Measurements from ENCODE around the gene ZNF385D. TPM values are rescaled to one million over a fixed set of nuclear protein-coding genes. Genes with fewer than 3 reads are reported as not detected.

The ZNF385D gene
- total and polyA plus RNA-seq, 2 of the 13 experiments (the other 11 are each of a cell fraction or from before 2014, with no cell fraction given) = not detected

DNA sequence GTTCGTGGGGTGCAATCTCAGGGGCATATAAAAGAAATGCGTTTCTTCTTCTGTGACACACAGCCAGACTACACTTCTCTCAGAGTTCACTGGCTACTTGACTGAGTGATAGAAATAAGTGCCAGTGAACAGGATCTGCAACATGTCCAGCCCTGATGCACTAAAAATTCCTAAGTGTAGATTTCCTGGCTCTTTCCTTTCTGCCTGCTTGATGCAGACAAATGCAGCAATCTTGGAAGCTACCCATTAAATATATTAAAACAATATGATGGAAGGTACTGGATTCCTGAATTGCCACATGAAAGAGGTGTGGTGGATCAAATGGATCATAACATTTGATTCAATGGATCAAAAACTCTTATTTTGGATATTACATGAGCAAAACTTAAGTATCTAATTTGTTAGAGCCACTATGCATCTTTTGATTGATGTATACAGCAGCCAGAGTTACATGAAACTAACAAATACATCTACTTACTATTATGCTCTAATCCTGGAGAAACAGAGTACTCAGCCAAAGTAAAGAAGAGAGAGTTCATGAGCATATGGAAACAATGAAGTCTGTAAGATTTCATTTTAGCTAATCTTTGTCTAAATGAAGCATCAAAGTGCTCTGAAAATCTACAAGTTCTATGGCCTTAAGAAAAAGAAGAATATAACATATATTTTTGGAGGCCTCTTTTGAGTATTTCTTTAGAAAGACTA is 222.6 kb downstream of the ZNF385D start:
- peaks cover 6% of the 10 kb centered on the region; the same call in 1 of the 2 replicates for H3K9me3 ChIP-seq (ENCODE audit: low read length)

More for the DNA sequence above, 222.6 kb downstream of the ZNF385D start:
- no peak for FAIRE-seq
- no peak overlapping the region for H2AFZ ChIP-seq (ENCODE audit: low read length)
- H3K4me2 ChIP-seq (ENCODE audit: low read depth, low read length) = no peak overlapping the region
- in situ Hi-C loops (cut with HindIII; ENCODE audit: extremely low pct_ligation_motif_present, low pct_unique_long_range_greater_than_20kb) (no loop called here), intact Hi-C loops (cut with micrococcal nuclease; ENCODE audit: unreplicated experiment) (no loop called here)
- DNase-seq (ENCODE audit: low spot score) = no peak
- no peak overlapping the region for H3K4me3 ChIP-seq (replicated peaks in 1 of 3; ENCODE audit: insufficient read depth in 1 of 3, low read depth in 2 of 3, low read length in 3 of 3)
- ChIA-PET POLR2A (no interaction called here), CTCF (ENCODE audit: low intra/inter-chr PET ratio, low total read pairs) (no interaction called here)
- TF ChIP-seq CCAR2 (optimal IDR thresholded peaks at IDR 0.05; ENCODE audit: low read depth, low read length) = no peak
- TF ChIP-seq ZNF230 (CRISPR knock-in tag; IDR thresholded peaks at IDR 0.05) = no peak
- no peak for TF ChIP-seq ZSCAN31 (CRISPR knock-in tag; IDR thresholded peaks at IDR 0.05; ENCODE audit: low read depth)
- TF ChIP-seq ZNF34 (CRISPR knock-in tag; IDR thresholded peaks at IDR 0.05; ENCODE audit: borderline replicate concordance) = no peak
- TF ChIP-seq ZNF790 (CRISPR knock-in tag; IDR thresholded peaks at IDR 0.05; ENCODE audit: borderline replicate concordance) = no peak
- TF ChIP-seq, protein P1, sequence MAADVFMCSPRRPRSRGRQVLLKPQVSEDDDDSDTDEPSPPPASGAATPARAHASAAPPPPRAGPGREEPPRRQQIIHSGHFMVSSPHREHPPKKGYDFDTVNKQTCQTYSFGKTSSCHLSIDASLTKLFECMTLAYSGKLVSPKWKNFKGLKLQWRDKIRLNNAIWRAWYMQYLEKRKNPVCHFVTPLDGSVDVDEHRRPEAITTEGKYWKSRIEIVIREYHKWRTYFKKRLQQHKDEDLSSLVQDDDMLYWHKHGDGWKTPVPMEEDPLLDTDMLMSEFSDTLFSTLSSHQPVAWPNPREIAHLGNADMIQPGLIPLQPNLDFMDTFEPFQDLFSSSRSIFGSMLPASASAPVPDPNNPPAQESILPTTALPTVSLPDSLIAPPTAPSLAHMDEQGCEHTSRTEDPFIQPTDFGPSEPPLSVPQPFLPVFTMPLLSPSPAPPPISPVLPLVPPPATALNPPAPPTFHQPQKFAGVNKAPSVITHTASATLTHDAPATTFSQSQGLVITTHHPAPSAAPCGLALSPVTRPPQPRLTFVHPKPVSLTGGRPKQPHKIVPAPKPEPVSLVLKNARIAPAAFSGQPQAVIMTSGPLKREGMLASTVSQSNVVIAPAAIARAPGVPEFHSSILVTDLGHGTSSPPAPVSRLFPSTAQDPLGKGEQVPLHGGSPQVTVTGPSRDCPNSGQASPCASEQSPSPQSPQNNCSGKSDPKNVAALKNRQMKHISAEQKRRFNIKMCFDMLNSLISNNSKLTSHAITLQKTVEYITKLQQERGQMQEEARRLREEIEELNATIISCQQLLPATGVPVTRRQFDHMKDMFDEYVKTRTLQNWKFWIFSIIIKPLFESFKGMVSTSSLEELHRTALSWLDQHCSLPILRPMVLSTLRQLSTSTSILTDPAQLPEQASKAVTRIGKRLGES (CRISPR knock-in tag; IDR thresholded peaks at IDR 0.05; ENCODE audit: borderline replicate concordance) = no peak
- no peak for TF ChIP-seq ZNF263 (CRISPR knock-in tag; IDR thresholded peaks at IDR 0.05)
- TF ChIP-seq ZBTB8A (CRISPR knock-in tag; IDR thresholded peaks at IDR 0.05; ENCODE audit: borderline replicate concordance, low read depth) = no peak
- TF ChIP-seq SP140L (CRISPR knock-in tag; IDR thresholded peaks at IDR 0.05; ENCODE audit: borderline replicate concordance) = no peak
- TF ChIP-seq, protein P2, sequence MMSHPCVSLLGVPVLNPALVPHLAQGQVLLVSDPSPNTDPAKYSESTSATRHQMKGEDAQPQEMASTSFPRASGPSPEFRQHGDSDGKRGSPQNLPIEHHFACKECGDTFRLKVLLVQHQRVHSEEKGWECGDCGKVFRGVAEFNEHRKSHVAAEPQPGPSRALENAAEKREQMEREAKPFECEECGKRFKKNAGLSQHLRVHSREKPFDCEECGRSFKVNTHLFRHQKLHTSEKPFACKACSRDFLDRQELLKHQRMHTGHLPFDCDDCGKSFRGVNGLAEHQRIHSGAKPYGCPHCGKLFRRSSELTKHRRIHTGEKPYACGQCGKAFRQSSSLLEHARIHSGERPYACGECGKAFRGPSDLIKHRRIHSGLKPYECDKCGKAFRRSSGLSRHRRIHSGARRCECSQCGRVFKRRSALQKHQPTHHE (CRISPR knock-in tag; IDR thresholded peaks at IDR 0.05; ENCODE audit: borderline replicate concordance) = no peak
- WGBS (ENCODE audit: low lambda C conversion rate) = 17% methylated on average over 2 of the region's 2 CpGs
- no peak overlapping the region for H3K9ac ChIP-seq (ENCODE audit: insufficient read depth, low read depth, low read length)
- ATAC-seq = no peak
- H3K27ac ChIP-seq (ENCODE audit: extremely low read length, insufficient read depth, low read length) = no peak overlapping the region
- H4K20me1 ChIP-seq (ENCODE audit: insufficient read depth, low read length) = no peaks in the 10 kb centered on the region
- no peaks in the 10 kb centered on the region for H3K27me3 ChIP-seq (ENCODE audit: control insufficient read depth in 1 of 2, insufficient read depth in 2 of 2, low read length in 2 of 2)
- no TSS peak for BruUV-seq (replicated peaks)
- no peaks in the 10 kb centered on the region for H3K79me2 ChIP-seq (ENCODE audit: insufficient read depth, low read length)
- H3K4me1 ChIP-seq (ENCODE audit: insufficient read depth, low read length) = no peaks in the 10 kb centered on the region
- H3K36me3 ChIP-seq (replicated peaks in 1 of 2; ENCODE audit: control insufficient read depth in 1 of 2, insufficient read depth in 2 of 2, low read length in 2 of 2) = no peaks in the 10 kb centered on the region

Measured in HepG2 (cell line).